ENCODE measurements around the gene INF2. TPM values are rescaled to one million over a fixed set of nuclear protein-coding genes. Genes with fewer than 3 reads are reported as not detected.

Gene INF2
- total and polyA plus RNA-seq, 2 experiments from 2014 or later, result 14.1 to 62.4 TPM

- Histone ChIP-seq H3K4me3 (no peak overlapping the region), H3K27ac (peak overlapping the region; percentile 59), H3K9me3 (ENCODE audit: low read depth) (no peaks in the 10 kb centered on the region), H3K36me3 (no peaks in the 10 kb centered on the region), H3K27me3 (no peaks in the 10 kb centered on the region), H3K4me1 (ENCODE audit: low read depth) (peaks cover 52% of the 10 kb centered on the region)
- peak in 1 of 2 donors; percentile 75 for DNase-seq (ENCODE audit: low read depth in 1 of 2, low spot score in 1 of 2)
- no peak for TF ChIP-seq CTCF (IDR thresholded peaks at IDR 0.05; ENCODE audit: low read depth, low read length)
These were observed 9.2 kb upstream of the INF2 start for GRCh38 chr14:104680056-104680805.

GRCh38 chr14:104680806-104681688 lies 8.4 kb upstream of the INF2 start:
- DNase-seq (ENCODE audit: low read depth in 1 of 2, low spot score in 1 of 2), result peak; percentile 55 to 77
- Histone ChIP-seq H3K27me3 (no peaks in the 10 kb centered on the region), H3K36me3 (no peaks in the 10 kb centered on the region), H3K4me1 (ENCODE audit: low read depth) (peaks cover 52% of the 10 kb centered on the region), H3K4me3 (no peak overlapping the region), H3K27ac (peak overlapping the region; percentile 59), H3K9me3 (ENCODE audit: low read depth) (no peaks in the 10 kb centered on the region)
- peak; percentile 30 for TF ChIP-seq CTCF (IDR thresholded peaks at IDR 0.05; ENCODE audit: low read depth, low read length)

GRCh38 chr14:104681689-104682074 lies 7.7 kb upstream of the INF2 start:
- Histone ChIP-seq H3K4me1 (ENCODE audit: low read depth) (peaks cover 50% of the 10 kb centered on the region), H3K4me3 (no peak overlapping the region), H3K36me3 (no peaks in the 10 kb centered on the region), H3K9me3 (ENCODE audit: low read depth) (no peaks in the 10 kb centered on the region), H3K27me3 (no peaks in the 10 kb centered on the region), H3K27ac (peak overlapping the region; percentile 59)
- peak; percentile 1 for TF ChIP-seq CTCF (IDR thresholded peaks at IDR 0.05; ENCODE audit: low read depth, low read length)
- peak; percentile 80 to 93 for DNase-seq (ENCODE audit: low read depth in 1 of 2, low spot score in 1 of 2)

- Histone ChIP-seq H3K27ac (peak overlapping the region; percentile 59), H3K4me3 (no peak overlapping the region), H3K4me1 (ENCODE audit: low read depth) (peaks cover 45% of the 10 kb centered on the region), H3K9me3 (ENCODE audit: low read depth) (no peaks in the 10 kb centered on the region), H3K27me3 (no peaks in the 10 kb centered on the region), H3K36me3 (no peaks in the 10 kb centered on the region)
- DNase-seq (ENCODE audit: low read depth in 1 of 2, low spot score in 1 of 2), result peak; percentile 53 to 55
- no peak for TF ChIP-seq CTCF (IDR thresholded peaks at IDR 0.05; ENCODE audit: low read depth, low read length)
These were observed 7.3 kb upstream of the INF2 start for GRCh38 chr14:104682107-104682593.

- Histone ChIP-seq H3K4me1 (ENCODE audit: low read depth) (peaks cover 29% of the 10 kb centered on the region), H3K27ac (no peak overlapping the region), H3K9me3 (ENCODE audit: low read depth) (no peaks in the 10 kb centered on the region), H3K4me3 (no peak overlapping the region), H3K27me3 (no peaks in the 10 kb centered on the region), H3K36me3 (no peaks in the 10 kb centered on the region)
- TF ChIP-seq CTCF (IDR thresholded peaks at IDR 0.05; ENCODE audit: low read depth, low read length), result no peak
- no peak for DNase-seq (ENCODE audit: low read depth in 1 of 2, low spot score in 1 of 2)
These were observed 5.6 kb upstream of the INF2 start for GRCh38 chr14:104683653-104684448.
